Smooth muscle cell (in vitro differentiated cells): ENCODE results near the gene OR12D1. TPM values are rescaled to one million over a fixed set of nuclear protein-coding genes. Genes with fewer than 3 reads are reported as not detected.

Experiments
- DNase-seq: peaks from one replicate; lab custom pipeline; 2025; ENCODE audit not compliant: unreplicated experiment; lab: John Stamatoyannopoulos, UW
- H2AFZ ChIP-seq: fragments of 200-600 bp; sonication (generic); 2 replicates; pipeline ENCODE4 v1.6.0; 2016; ENCODE audit warnings: antibody characterized with exemption, low read depth, mild to moderate bottlenecking
- H3F3A ChIP-seq: fragments of 200-600 bp; sonication (generic); 2 replicates; pipeline ENCODE4 v1.6.0; 2017; ENCODE audit warnings: antibody characterized with exemption, low read depth
- H3K27ac ChIP-seq: fragments of 200-600 bp; sonication (generic); 2 replicates; pipeline ENCODE4 v1.5.1; 2016; ENCODE audit warnings: low read depth, mild to moderate bottlenecking
- H3K27me3 ChIP-seq: fragments of 200-600 bp; sonication (generic); 2 replicates; pipeline ENCODE4 v1.6.1; 2016; ENCODE audit warnings: low read depth, mild to moderate bottlenecking
- H3K36me3 ChIP-seq: fragments of 200-600 bp; sonication (generic); 2 replicates; pipeline ENCODE4 v1.5.1; 2016; ENCODE audit warnings: low read depth
- H3K4me1 ChIP-seq: fragments of 200-600 bp; sonication (generic); 2 replicates; pipeline ENCODE4 v1.5.1; 2016; ENCODE audit warnings: low read depth
- H3K4me2 ChIP-seq: fragments of 200-600 bp; sonication (generic); 2 replicates; pipeline ENCODE4 v1.6.0; 2016; ENCODE audit warnings: mild to moderate bottlenecking
- H3K4me3 ChIP-seq: fragments of 200-600 bp; sonication (generic); 2 replicates; pipeline ENCODE4 v1.5.1; 2016; ENCODE audit warnings: mild to moderate bottlenecking
- H3K79me2 ChIP-seq: fragments of 200-600 bp; sonication (generic); 2 replicates; pipeline ENCODE4 v1.6.0; 2016; ENCODE audit warnings: low read depth, mild to moderate bottlenecking
- H3K9ac ChIP-seq: fragments of 200-600 bp; sonication (generic); 2 replicates; pipeline ENCODE4 v1.6.0; 2016; ENCODE audit warnings: low read depth
- H3K9me3 ChIP-seq: fragments of 200-600 bp; sonication (generic); replicated peaks from 2 replicates; pipeline ENCODE4 v1.5.1; 2016; ENCODE audit warnings: low read depth
- H4K20me1 ChIP-seq: fragments of 200-600 bp; sonication (generic); 2 replicates; pipeline ENCODE4 v1.6.0; 2016; ENCODE audit warnings: low read depth
- CTCF ChIP-seq: fragments of 200-600 bp; sonication (generic); IDR thresholded peaks from 2 replicates; pipeline ENCODE4 v1.5.1; 2017; ENCODE audit warnings: borderline replicate concordance, mild to moderate bottlenecking, antibody characterized with exemption; ENCODE audit not compliant: insufficient read depth, poor library complexity, severe bottlenecking
- WGBS: methylation state at CpG from one replicate; pipeline ENCODE4 v1.1.7; 2016; ENCODE audit warnings: low lambda C conversion rate; 5-methylcytosine and 5-hydroxymethylcytosine counted together
- polyA plus RNA-seq: library from polyadenylated mRNA; unstranded; fragments of >200 nt; fragmentation: Nextera tagmentation; extraction: Ambion mirVana; gene quantifications from 2 replicates; pipeline ENCODE4 v1.2.1, GENCODE V29; 2016
- total RNA-seq: library from RNA; depleted of rRNA; stranded (reverse); fragments of >200 nt; gene quantifications from 2 replicates; pipeline ENCODE4 v1.2.3, GENCODE V29; 2014

OR12D1 gene
- not detected in 2 replicates for total RNA-seq
- not detected in 2 replicates for polyA plus RNA-seq

GRCh38 chr6:29414588-29414987, at the start of gene OR12D1:
TSS of gene OR12D1 (plus strand) at chr6:29414928.
- no peaks in the 10 kb centered on the region for H3F3A ChIP-seq
- H3K36me3 ChIP-seq, result no peaks in the 10 kb centered on the region
- H3K27ac ChIP-seq, result no peak within 1 kb of the TSS
- H3K9me3 ChIP-seq, result no peaks in the 10 kb centered on the region
- H3K4me1 ChIP-seq, result no peaks in the 10 kb centered on the region
- H2AFZ ChIP-seq, result no peak within 1 kb of the TSS
- no peaks in the 10 kb centered on the region for H3K79me2 ChIP-seq
- no peaks in the 10 kb centered on the region for H3K27me3 ChIP-seq
- no peak for TF ChIP-seq CTCF
- no peak for DNase-seq
- H3K4me3 ChIP-seq, result no peak within 1 kb of the TSS
- H3K4me2 ChIP-seq, result no peak within 1 kb of the TSS
- H3K9ac ChIP-seq, result no peak within 1 kb of the TSS
- H4K20me1 ChIP-seq, result no peaks in the 10 kb centered on the region

GRCh38 chr6:29368765-29369164, 46.0 kb upstream of the OR12D1 start, which contains the start of gene OR5V1:
TSS of gene OR5V1 (minus strand) at chr6:29368865. CDS start at chr6:29356195, 12,670 bp downstream.
- no peaks in the 10 kb centered on the region for H3K4me1 ChIP-seq
- 93% methylated on average over 3 of the region's 3 CpGs for WGBS
- DNase-seq, result no peak
- no peaks in the 10 kb centered on the region for H3K27me3 ChIP-seq
- H3K36me3 ChIP-seq, result no peaks in the 10 kb centered on the region
- no peak within 1 kb of the TSS for H3K27ac ChIP-seq
- no peaks in the 10 kb centered on the region for H3K79me2 ChIP-seq
- H3K4me3 ChIP-seq, result no peak within 1 kb of the TSS
- TF ChIP-seq CTCF, result no peak
- no peaks in the 10 kb centered on the region for H4K20me1 ChIP-seq
- no peaks in the 10 kb centered on the region for H3F3A ChIP-seq
- no peak within 1 kb of the TSS for H3K9ac ChIP-seq
- H3K9me3 ChIP-seq, result no peaks in the 10 kb centered on the region
- no peak within 1 kb of the TSS for H3K4me2 ChIP-seq
- no peak within 1 kb of the TSS for H2AFZ ChIP-seq

GRCh38 chr6:29375191-29375590, 39.5 kb upstream of the OR12D1 start, which contains the start of gene OR12D3:
TSS of gene OR12D3 (minus strand) at chr6:29375291. CDS start at chr6:29375287, 4 bp downstream.
- no peak within 1 kb of the TSS for H3K9ac ChIP-seq
- no peak within 1 kb of the TSS for H3K4me3 ChIP-seq
- H3K36me3 ChIP-seq, result no peaks in the 10 kb centered on the region
- no peak within 1 kb of the TSS for H3K4me2 ChIP-seq
- H3K4me1 ChIP-seq, result no peaks in the 10 kb centered on the region
- 91% methylated on average over 1 of the region's 1 CpG for WGBS
- H4K20me1 ChIP-seq, result no peaks in the 10 kb centered on the region
- H3K27me3 ChIP-seq, result no peaks in the 10 kb centered on the region
- H3K79me2 ChIP-seq, result no peaks in the 10 kb centered on the region
- no peak for DNase-seq
- no peak for TF ChIP-seq CTCF
- no peaks in the 10 kb centered on the region for H3K9me3 ChIP-seq
- no peaks in the 10 kb centered on the region for H3F3A ChIP-seq
- no peak within 1 kb of the TSS for H3K27ac ChIP-seq
- H2AFZ ChIP-seq, result no peak within 1 kb of the TSS

GRCh38 chr6:29376003-29376402, 38.7 kb upstream of the OR12D1 start:
- H3K9me3 ChIP-seq, result no peaks in the 10 kb centered on the region
- no peak overlapping the region for H3K9ac ChIP-seq
- H2AFZ ChIP-seq, result no peak overlapping the region
- H3K27ac ChIP-seq, result no peak overlapping the region
- no peak overlapping the region for H3K4me3 ChIP-seq
- no peaks in the 10 kb centered on the region for H3K79me2 ChIP-seq
- no peak overlapping the region for H3K4me2 ChIP-seq
- H3K4me1 ChIP-seq, result no peaks in the 10 kb centered on the region
- H4K20me1 ChIP-seq, result no peaks in the 10 kb centered on the region
- H3F3A ChIP-seq, result no peaks in the 10 kb centered on the region
- no peak for DNase-seq
- no peaks in the 10 kb centered on the region for H3K27me3 ChIP-seq
- TF ChIP-seq CTCF, result peak; percentile 44
- no peaks in the 10 kb centered on the region for H3K36me3 ChIP-seq
